Endothelial cell of umbilical vein (primary cell): ENCODE measurements around the gene SS18. TPM values are rescaled to one million over a fixed set of nuclear protein-coding genes. Genes with fewer than 3 reads are reported as not detected.

Experiments used
- BruUV-seq: library from RNA; stranded (reverse); fragments of 400-500 nt; replicated peaks from 2 replicates; lab custom pipeline; 2021; lab: Mats Ljungman, UMichigan
- CTCF ChIA-PET: fragments of 300-600, 350-600 bp; sonication (Branson Sonifier 250); formaldehyde crosslinking; loops from one replicate; lab custom pipeline; 2021; ENCODE audit warnings: antibody characterized with exemption, inconsistent platforms; lab: Charles Lee
- POLR2A ChIA-PET: fragments of 300-600, 350-600 bp; sonication (Branson Sonifier 250); formaldehyde crosslinking; loops from one replicate; lab custom pipeline; 2021; ENCODE audit warnings: antibody characterized with exemption, inconsistent platforms; lab: Charles Lee
- DNase-seq: peaks from one replicate; pipeline ENCODE4 v3.0.0-alpha.2; 2011; ENCODE audit warnings: low read depth, low spot score
- FAIRE-seq: peaks from 2 replicates; lab custom pipeline; 2011; peaks lifted over from hg19 to GRCh38; lab: Jason Lieb, UNC
- H2AFZ ChIP-seq: 2 replicates; pipeline ENCODE4 v1.6.0; 2012; ENCODE audit warnings: low read depth, low read length, control low read depth, inconsistent platforms
- H3K27ac ChIP-seq: 2 replicates; pipeline ENCODE4 v1.5.1; 2011; ENCODE audit warnings: low read depth, mild to moderate bottlenecking, control low read depth, low read length, moderate library complexity; ENCODE audit not compliant: insufficient read depth
- H3K27me3 ChIP-seq, 2 experiments: 2 replicates each; pipeline versions ENCODE4 v1.6.0 to v1.6.1; 2011; ENCODE audit warnings: low read length in 2 of 2, mixed read lengths in 1 of 2; ENCODE audit not compliant: control insufficient read depth in 2 of 2, insufficient read depth in 2 of 2
- H3K36me3 ChIP-seq, 2 experiments: 2 replicates in 1 of 2; 3 replicates in 1 of 2; pipeline ENCODE4 v1.5.1; 2011; ENCODE audit warnings: low read length in 2 of 2, mild to moderate bottlenecking in 1 of 2, moderate library complexity in 1 of 2; ENCODE audit not compliant: control insufficient read depth in 2 of 2, insufficient read depth in 2 of 2; ENCODE audit errors: extremely low read depth in 1 of 2
- H3K4me1 ChIP-seq: 3 replicates; pipeline ENCODE4 v1.5.1; 2011; ENCODE audit warnings: mild to moderate bottlenecking, low read length; ENCODE audit not compliant: control insufficient read depth, insufficient read depth; ENCODE audit errors: extremely low read depth
- H3K4me2 ChIP-seq: 2 replicates; pipeline ENCODE4 v1.6.1; 2011; ENCODE audit warnings: low read length, control low read depth, mixed read lengths; ENCODE audit not compliant: insufficient read depth
- H3K4me3 ChIP-seq, 3 experiments: fragments of 200-600 bp in 1 of 3; sonication (generic), shearing (Covaris generic) in 1 of 3; replicated peaks in 1 of 3; 2 replicates each; pipeline ENCODE4 v1.5.1; 2011 to 2016; ENCODE audit warnings: control low read depth in 3 of 3, low read length in 3 of 3, mild to moderate bottlenecking in 2 of 3, inconsistent platforms in 1 of 3, low read depth in 1 of 3, moderate library complexity in 1 of 3; ENCODE audit not compliant: insufficient read depth in 1 of 3
- H3K79me2 ChIP-seq: 2 replicates; pipeline ENCODE4 v1.6.0; 2012; ENCODE audit warnings: low read length, inconsistent platforms; ENCODE audit not compliant: control insufficient read depth, insufficient read depth
- H3K9ac ChIP-seq: replicated peaks from 2 replicates; pipeline ENCODE3; 2011; ENCODE audit warnings: low read length, control low read depth; ENCODE audit not compliant: insufficient read depth; ENCODE audit errors: extremely low read depth
- H3K9me1 ChIP-seq: replicated peaks from 3 replicates; pipeline ENCODE4 v1.6.0; 2011; ENCODE audit warnings: mild to moderate bottlenecking, low read length; ENCODE audit not compliant: control insufficient read depth, insufficient read depth; ENCODE audit errors: extremely low read depth
- H3K9me3 ChIP-seq: replicated peaks from 2 replicates; pipeline ENCODE4 v1.5.1; 2012; ENCODE audit warnings: low read length, inconsistent platforms; ENCODE audit not compliant: control insufficient read depth, insufficient read depth
- H4K20me1 ChIP-seq: replicated peaks from 2 replicates; pipeline ENCODE3; 2011; ENCODE audit warnings: mild to moderate bottlenecking, low read length; ENCODE audit not compliant: control insufficient read depth, insufficient read depth; ENCODE audit errors: extremely low read depth
- EZH2 ChIP-seq: IDR thresholded peaks from 2 replicates; pipeline ENCODE4 v1.6.1; 2012; ENCODE audit warnings: borderline replicate concordance, low read depth, mild to moderate bottlenecking, moderate library complexity, low read length, inconsistent platforms; ENCODE audit not compliant: severe bottlenecking
- FOS ChIP-seq: IDR thresholded peaks from 2 replicates; pipeline ENCODE4 v1.6.1; 2011; ENCODE audit warnings: mild to moderate bottlenecking, low read length, moderate library complexity, borderline replicate concordance; ENCODE audit not compliant: insufficient read depth
- GATA2 ChIP-seq: IDR thresholded peaks from 2 replicates; pipeline ENCODE4 v1.7.0; 2011; ENCODE audit warnings: low read depth, mild to moderate bottlenecking, moderate library complexity, mixed read lengths, low read length; ENCODE audit not compliant: insufficient read length, insufficient read depth
- JUN ChIP-seq: IDR thresholded peaks from 2 replicates; pipeline ENCODE4 v1.6.1; 2011; ENCODE audit warnings: borderline replicate concordance, low read depth; ENCODE audit not compliant: insufficient read length, insufficient read depth
- MYC ChIP-seq: IDR thresholded peaks from one replicate; pipeline ENCODE4 v1.6.1; 2011; ENCODE audit warnings: mild to moderate bottlenecking, low read depth, low read length
- POLR2A ChIP-seq: IDR thresholded peaks from 2 replicates; pipeline ENCODE4 v1.6.1; 2012; ENCODE audit warnings: low read depth, mild to moderate bottlenecking, control low read depth, low read length
- POLR2AphosphoS5 ChIP-seq: IDR thresholded peaks from 2 replicates; pipeline ENCODE4 v1.6.1; 2012; ENCODE audit warnings: low read depth, mild to moderate bottlenecking, control low read depth, low read length, moderate library complexity; ENCODE audit not compliant: insufficient read depth
- dilution Hi-C: fragments of 300-500 bp; cut with MboI; formaldehyde crosslinking; loops from one replicate; pipeline ENCODE4 v1.15.0; 2019; ENCODE audit warnings: low sequenced_read_pairs; ENCODE audit not compliant: extremely low pct_ligation_motif_present
- intact Hi-C: fragments of 100-400 bp; cut with micrococcal nuclease; formaldehyde crosslinking; loops from one replicate; pipeline ENCODE4 v1.10.0; 2022
- polyA plus RNA-seq, 4 experiments: library from polyadenylated mRNA; depleted of rRNA in 3 of 4; stranded (reverse) in 3 of 4; unstranded in 1 of 4; fragments of >200 nt; gene quantifications; 2 replicates each; pipeline versions ENCODE4 v1.2.1 to v1.2.3, GENCODE V29; 2011 to 2012; ENCODE audit warnings: missing spikeins in 1 of 4
- total RNA-seq: library from RNA; stranded (reverse); gene quantifications from 2 replicates; pipeline ENCODE4 v1.2.3, GENCODE V29; 2021
- TF ChIP-seq, protein P1 (sequence below): IDR thresholded peaks from 2 replicates; pipeline ENCODE4 v1.6.1; 2011; ENCODE audit not compliant: insufficient read depth, insufficient read length
- TF ChIP-seq, protein P2 (sequence below), 2 donors: IDR thresholded peaks; 1 replicate in 1 of 2; 2 replicates in 1 of 2; pipeline ENCODE4 v1.5.1; 2011; ENCODE audit warnings: low read length in 2 of 2, mild to moderate bottlenecking in 2 of 2, moderate library complexity in 2 of 2, control low read depth in 1 of 2, inconsistent platforms in 1 of 2, low read depth in 1 of 2; ENCODE audit not compliant: insufficient read depth in 1 of 2; ENCODE audit errors: extremely low read depth in 1 of 2

Gene SS18
- total and polyA plus RNA-seq, 2 donors (not counting 3 experiments of a cell fraction or from before 2014, with no cell fraction given) = 68.4 to 204 TPM

DNA sequence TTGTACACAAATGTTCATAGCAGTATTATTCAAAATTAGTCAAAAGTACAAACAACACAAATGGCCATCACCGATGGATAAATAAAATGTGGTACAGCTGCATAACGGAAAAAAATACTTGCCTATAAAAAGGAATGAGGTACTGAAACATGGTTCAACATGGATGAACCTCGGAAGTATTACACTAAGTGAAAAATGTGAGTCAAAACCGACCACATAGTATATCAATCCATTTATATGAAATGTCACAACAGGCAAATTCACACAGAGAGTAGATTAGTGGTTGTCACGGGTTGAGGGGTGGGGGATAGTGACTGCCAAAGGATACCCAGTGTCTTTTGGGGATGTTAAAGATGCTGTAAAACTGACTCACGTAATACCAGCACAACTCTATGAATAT, 3.5 kb downstream of the SS18 start:
- Histone ChIP-seq H3K27me3 (no peaks in the 10 kb centered on the region), H3K9ac (no peak overlapping the region), H2AFZ (no peak overlapping the region), H3K9me1 (no peaks in the 10 kb centered on the region), H4K20me1 (peaks cover 10% of the 10 kb centered on the region), H3K4me2 (no peak overlapping the region), H3K9me3 (no peaks in the 10 kb centered on the region), H3K79me2 (peaks cover 79% of the 10 kb centered on the region), H3K4me3 (no peak overlapping the region), H3K36me3 (peaks cover 0 to 20% of the 10 kb centered on the region in 2 experiments), H3K4me1 (peaks cover 18% of the 10 kb centered on the region), H3K27ac (no peak overlapping the region)
- BruUV-seq = no TSS peak
- ChIA-PET CTCF (no interaction called here), POLR2A (no interaction called here)
- no peak for TF ChIP-seq POLR2A
- no peak for TF ChIP-seq FOS
- no peak for TF ChIP-seq MYC
- TF ChIP-seq JUN = no peak
- TF ChIP-seq, protein P1, sequence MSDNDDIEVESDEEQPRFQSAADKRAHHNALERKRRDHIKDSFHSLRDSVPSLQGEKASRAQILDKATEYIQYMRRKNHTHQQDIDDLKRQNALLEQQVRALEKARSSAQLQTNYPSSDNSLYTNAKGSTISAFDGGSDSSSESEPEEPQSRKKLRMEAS = no peak
- TF ChIP-seq POLR2AphosphoS5 = no peak
- TF ChIP-seq, protein P2, sequence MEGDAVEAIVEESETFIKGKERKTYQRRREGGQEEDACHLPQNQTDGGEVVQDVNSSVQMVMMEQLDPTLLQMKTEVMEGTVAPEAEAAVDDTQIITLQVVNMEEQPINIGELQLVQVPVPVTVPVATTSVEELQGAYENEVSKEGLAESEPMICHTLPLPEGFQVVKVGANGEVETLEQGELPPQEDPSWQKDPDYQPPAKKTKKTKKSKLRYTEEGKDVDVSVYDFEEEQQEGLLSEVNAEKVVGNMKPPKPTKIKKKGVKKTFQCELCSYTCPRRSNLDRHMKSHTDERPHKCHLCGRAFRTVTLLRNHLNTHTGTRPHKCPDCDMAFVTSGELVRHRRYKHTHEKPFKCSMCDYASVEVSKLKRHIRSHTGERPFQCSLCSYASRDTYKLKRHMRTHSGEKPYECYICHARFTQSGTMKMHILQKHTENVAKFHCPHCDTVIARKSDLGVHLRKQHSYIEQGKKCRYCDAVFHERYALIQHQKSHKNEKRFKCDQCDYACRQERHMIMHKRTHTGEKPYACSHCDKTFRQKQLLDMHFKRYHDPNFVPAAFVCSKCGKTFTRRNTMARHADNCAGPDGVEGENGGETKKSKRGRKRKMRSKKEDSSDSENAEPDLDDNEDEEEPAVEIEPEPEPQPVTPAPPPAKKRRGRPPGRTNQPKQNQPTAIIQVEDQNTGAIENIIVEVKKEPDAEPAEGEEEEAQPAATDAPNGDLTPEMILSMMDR (IDR thresholded peaks at IDR 0.05; ENCODE audit: extremely low read depth in 1 of 2, insufficient read depth in 1 of 2, low read depth in 1 of 2, low read length in 2 of 2) = no peak
- no peak for TF ChIP-seq EZH2
- TF ChIP-seq GATA2 = no peak
- DNase-seq (no peak), FAIRE-seq (no peak)
- intact Hi-C loops (loop anchor here (5.0 to 10.0 kb wide), 2 partner anchors 35 to 52 kb away; no protein-coding TSS in a partner anchor), dilution Hi-C loops (no loop called here)
